NCI-H128 (cell line): Measurements from ENCODE around the gene ABCD3.

Experiments used
- DNase-seq: peaks from one replicate; lab custom pipeline; 2025; ENCODE audit not compliant: unreplicated experiment; lab: John Stamatoyannopoulos, UW

Gene ABCD3

DNA sequence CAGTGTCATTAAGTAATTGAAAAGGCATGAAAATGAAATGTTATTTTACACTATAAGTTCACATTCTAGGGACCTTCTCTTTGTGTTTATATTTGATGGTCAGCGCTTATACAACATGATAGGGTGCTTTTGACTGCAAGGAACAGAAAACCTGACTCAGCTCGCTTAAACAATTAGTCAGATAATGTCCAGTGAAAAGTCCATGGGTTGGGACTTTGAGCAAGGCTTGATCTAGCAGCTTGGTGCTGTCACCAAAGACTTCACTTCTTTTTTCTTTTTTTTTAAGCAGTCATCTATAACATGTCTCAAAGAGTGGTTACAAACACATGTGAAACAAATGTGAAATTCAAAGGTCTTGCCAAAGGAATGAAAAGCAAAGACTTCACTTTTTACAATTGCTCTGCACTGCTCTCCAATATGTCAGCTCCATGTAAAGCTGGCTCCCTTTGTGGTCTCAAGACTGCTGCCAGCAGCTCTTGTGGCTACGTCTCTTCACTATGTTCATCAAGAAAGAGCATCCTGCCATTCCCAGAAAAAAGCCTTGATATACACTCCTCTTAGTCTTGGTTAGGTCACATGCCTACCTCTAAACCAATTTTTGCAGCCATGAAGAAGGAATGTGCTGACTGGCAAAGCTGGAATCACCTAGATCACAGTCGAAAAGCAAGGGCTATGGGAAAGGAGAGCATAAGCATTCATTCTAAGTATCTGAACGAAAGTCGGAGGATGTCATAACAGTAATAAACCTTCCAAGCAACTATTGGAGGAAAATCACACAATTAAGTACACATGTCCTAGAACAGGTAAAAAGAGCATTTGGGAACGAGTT is 108.2 kb downstream of the ABCD3 start:
- no peak for DNase-seq

GRCh38 chr1:94527447-94528031 is 109.3 kb downstream of the ABCD3 start:
- DNase-seq = no peak

- DNase-seq = no peak
Observed at GRCh38 chr1:94528299-94528698, 110.1 kb downstream of the ABCD3 start.

DNA sequence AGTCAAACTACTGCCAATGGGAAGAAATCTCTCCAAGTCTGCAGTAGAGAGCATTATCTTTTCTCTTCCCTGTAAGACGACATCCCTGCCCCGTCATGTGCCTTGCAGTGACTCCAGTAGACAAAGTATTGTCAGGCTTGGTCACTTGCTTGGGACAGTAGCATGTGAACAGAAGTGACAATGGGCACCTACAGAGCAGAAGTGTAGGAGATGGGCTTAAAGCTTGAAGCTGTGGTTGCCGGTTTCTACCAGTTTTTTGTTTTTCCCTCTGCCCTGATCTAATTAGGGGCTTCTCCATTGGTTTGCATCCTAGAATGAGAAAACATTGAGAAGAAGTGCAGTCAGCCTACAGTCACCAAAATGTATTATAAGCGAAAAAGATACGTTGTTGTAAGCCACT is 110.6 kb downstream of the ABCD3 start:
- no peak for DNase-seq

GRCh38 chr1:94529416-94529815 is 111.2 kb downstream of the ABCD3 start:
- no peak for DNase-seq

DNA sequence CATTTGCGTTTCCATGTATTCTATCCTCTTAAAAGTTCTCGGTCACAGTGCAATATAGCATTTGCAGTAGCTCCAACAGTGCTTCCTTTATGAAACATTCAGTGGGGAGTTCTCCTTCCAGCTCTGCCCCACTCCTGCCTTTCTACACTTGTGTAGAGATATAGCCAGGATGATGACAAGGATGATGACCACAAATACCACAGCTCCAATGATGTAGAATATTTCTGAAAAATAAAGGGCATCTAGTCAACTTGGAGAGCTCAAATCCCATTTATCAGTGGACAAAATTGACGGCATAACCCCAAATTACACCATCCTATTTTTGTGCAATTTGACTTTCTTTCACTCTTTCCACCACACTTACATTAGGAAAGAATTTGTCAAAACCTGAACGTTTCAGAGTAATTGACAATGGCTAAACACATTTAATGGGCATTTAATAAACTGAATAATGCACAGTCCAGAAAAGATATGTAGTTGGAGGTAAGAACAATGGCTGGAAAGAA is 112.2 kb downstream of the ABCD3 start:
- no peak for DNase-seq

DNA sequence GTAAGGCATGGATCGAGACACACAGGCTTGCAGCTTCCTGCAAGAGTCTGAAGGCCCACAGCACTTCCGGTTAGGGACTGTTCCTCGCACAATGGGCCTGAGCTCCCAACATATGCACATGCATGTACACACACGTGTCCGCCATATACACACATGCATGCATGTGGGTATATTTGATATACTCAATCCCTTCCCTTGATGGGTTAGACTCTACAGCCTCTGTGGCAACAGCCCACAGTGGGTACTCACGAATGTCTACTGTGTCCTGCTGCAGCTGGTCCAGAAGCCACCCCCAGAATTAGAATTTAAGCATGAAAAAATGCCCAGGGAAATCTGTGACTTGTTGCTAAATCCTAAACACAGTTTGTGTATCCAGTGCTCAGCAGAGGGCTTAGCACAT is 113.5 kb downstream of the ABCD3 start:
- DNase-seq = no peak

GRCh38 chr1:94532077-94532476 is 113.9 kb downstream of the ABCD3 start:
- DNase-seq = no peak

GRCh38 chr1:94535095-94535494 is 116.9 kb downstream of the ABCD3 start:
- no peak for DNase-seq

GRCh38 chr1:94535879-94536278 is 117.7 kb downstream of the ABCD3 start:
- no peak for DNase-seq

GRCh38 chr1:94537254-94537653 is 119.1 kb downstream of the ABCD3 start:
- DNase-seq = no peak

DNA sequence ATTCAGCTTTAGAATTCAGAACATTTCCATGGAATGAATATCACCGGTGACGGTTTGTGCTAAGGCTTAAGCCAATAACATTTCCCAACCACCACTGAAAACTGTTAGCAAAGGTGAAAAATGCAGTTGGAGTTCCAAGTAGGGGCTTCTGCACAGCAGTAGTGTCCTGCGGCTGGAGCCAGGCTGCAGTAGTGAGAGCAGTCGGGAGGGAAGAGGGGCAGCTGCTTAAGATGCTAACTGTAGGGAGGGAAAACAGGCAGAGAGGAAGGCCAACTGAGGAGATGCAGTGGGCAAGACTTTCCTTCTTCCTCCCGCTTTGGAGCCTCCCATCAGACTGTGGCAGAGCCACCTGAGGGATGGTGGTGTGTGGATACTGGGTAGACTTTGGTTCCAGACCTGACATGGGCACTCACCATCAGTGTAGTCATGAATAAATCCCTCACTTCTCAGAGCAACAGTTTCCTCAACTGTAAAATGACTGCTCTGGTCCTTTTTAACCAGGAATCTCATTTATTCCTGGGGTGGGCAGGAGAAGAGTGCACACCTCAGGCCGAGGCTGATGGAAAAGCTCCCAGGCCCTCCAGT is 120.1 kb downstream of the ABCD3 start:
- DNase-seq = no peak

DNA sequence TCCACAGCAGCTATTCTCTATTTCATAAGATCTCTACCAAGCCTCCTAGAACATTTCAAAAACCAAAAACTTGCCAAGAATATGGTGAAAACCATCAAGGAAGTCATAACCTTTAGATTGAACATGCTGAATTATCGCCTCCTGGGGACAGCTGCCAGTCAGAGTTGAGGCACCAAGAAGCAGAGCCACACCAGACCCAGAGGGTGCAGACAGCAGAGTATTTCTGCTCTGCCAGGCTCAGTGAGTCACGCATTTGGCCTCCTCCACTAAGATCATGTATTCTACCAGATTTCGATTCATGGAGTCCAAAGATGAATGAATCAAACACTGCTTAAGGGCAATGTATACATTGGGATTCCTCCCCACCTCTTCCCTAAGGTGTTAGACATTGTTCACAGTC is 121.3 kb downstream of the ABCD3 start:
- DNase-seq = no peak

DNA sequence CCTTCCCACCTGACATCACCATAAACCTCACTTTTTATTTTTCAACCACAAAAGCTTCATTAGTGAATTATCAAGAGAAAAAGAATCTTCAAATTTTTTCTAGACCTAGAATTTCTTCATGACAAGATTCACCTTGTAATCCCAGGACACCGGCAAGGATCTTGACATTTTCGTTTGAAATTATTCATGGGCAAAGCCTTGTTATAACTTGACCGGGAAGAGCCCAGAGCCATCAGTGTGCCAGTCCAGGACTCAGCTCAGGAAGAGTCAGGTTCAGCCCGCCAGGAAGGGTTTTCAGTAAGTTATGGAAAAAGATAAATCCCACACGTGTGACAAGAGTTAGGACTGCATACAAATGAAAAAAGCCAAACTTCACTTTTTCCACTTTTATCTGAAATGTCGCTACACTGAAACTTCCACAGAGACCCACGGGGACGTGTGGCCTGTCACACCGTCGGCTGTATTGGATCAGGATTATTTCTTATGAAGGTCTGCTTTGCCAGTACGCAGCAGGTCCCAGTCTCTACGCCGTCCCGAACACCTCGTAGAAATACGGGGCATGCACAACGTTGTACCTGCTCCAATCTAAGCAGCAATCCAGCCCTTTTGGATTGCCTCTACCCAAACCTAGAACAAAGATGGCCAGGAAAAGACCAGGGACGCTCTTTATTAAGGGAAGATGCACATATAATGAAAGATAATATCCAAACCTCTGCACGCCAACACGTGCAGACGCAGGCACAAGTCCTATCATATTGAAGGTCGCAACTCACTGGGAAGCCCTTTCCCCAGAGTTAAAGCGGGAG is 122.5 kb downstream of the ABCD3 start:
- no peak for DNase-seq

GRCh38 chr1:94541246-94542087 is 123.3 kb downstream of the ABCD3 start, which contains the start of gene F3:
F3 (minus strand) TSS chr1:94541759; CDS start chr1:94541636, 123 bp downstream.
- peak; percentile 45 for DNase-seq

GRCh38 chr1:94542088-94542870 is 124.1 kb downstream of the ABCD3 start:
- no peak for DNase-seq

GRCh38 chr1:94543001-94543400 is 124.8 kb downstream of the ABCD3 start:
- no peak for DNase-seq

GRCh38 chr1:94543893-94544635 is 125.9 kb downstream of the ABCD3 start:
- no peak for DNase-seq
